Fibroblast of lung (primary cell): ENCODE measurements around the gene NRARP. TPM values are rescaled to one million over a fixed set of nuclear protein-coding genes. Genes with fewer than 3 reads are reported as not detected.

Experiments
- DNase-seq, 2 donors: peaks; one replicate each; pipeline versions ENCODE4 v3.0.0 to v3.0.0-alpha.2; 2010; ENCODE audit warnings: low read depth in 2 of 2
- H2AFZ ChIP-seq: 2 replicates; pipeline ENCODE4 v1.5.1; 2012; ENCODE audit warnings: low read length, control low read depth, inconsistent platforms
- H3K27ac ChIP-seq: 2 replicates; pipeline ENCODE4 v1.5.1; 2011; ENCODE audit warnings: low read length, control low read depth; ENCODE audit not compliant: insufficient read depth
- H3K27me3 ChIP-seq: 2 replicates; pipeline ENCODE4 v1.5.1; 2011; ENCODE audit warnings: mild to moderate bottlenecking, low read length; ENCODE audit not compliant: control insufficient read depth, insufficient read depth
- H3K36me3 ChIP-seq: 2 replicates; pipeline ENCODE4 v1.5.1; 2011; ENCODE audit warnings: low read length; ENCODE audit not compliant: control insufficient read depth, insufficient read depth
- H3K4me1 ChIP-seq: 2 replicates; pipeline ENCODE4 v1.5.1; 2011; ENCODE audit warnings: low read length; ENCODE audit not compliant: control insufficient read depth, insufficient read depth; ENCODE audit errors: extremely low read depth
- H3K4me2 ChIP-seq: 2 replicates; pipeline ENCODE4 v1.5.1; 2011; ENCODE audit warnings: low read length, control low read depth; ENCODE audit not compliant: insufficient read depth; ENCODE audit errors: extremely low read depth
- H3K4me3 ChIP-seq, 4 experiments: fragments of 200-600 bp in 1 of 4; sonication (generic) in 1 of 4; replicated peaks in 1 of 4; 2 replicates each; pipeline ENCODE4 v1.5.1; 2011 to 2016; ENCODE audit warnings: low read length in 4 of 4, low read depth in 3 of 4, mild to moderate bottlenecking in 3 of 4, control low read depth in 2 of 4, inconsistent platforms in 1 of 4, mixed read lengths in 1 of 4; ENCODE audit not compliant: insufficient read depth in 1 of 4; ENCODE audit errors: control extremely low read depth in 1 of 4
- H3K79me2 ChIP-seq: 2 replicates; pipeline ENCODE4 v1.5.1; 2012; ENCODE audit warnings: mild to moderate bottlenecking, low read length, inconsistent platforms; ENCODE audit not compliant: control insufficient read depth, insufficient read depth
- H3K9ac ChIP-seq: 2 replicates; pipeline ENCODE4 v1.5.1; 2011; ENCODE audit warnings: mild to moderate bottlenecking, low read length, control low read depth; ENCODE audit not compliant: insufficient read depth
- H3K9me3 ChIP-seq: 2 replicates; pipeline ENCODE4 v1.5.1; 2012; ENCODE audit warnings: low read depth, low read length; ENCODE audit not compliant: control insufficient read depth, insufficient read depth
- H4K20me1 ChIP-seq: 2 replicates; pipeline ENCODE4 v1.5.1; 2011; ENCODE audit warnings: low read length; ENCODE audit not compliant: control insufficient read depth, insufficient read depth; ENCODE audit errors: extremely low read depth
- EZH2 ChIP-seq: IDR thresholded peaks from 2 replicates; pipeline ENCODE4 v1.5.1; 2012; ENCODE audit warnings: low read length, control low read depth, mild to moderate bottlenecking; ENCODE audit errors: missing control alignments
- polyA plus RNA-seq, 2 donors: library from polyadenylated mRNA; depleted of rRNA in 1 of 2; stranded (reverse) in 1 of 2; unstranded in 1 of 2; fragments of >200 nt; gene quantifications; 2 replicates each; pipeline ENCODE4 v1.2.1, GENCODE V29; 2011 to 2012; ENCODE audit warnings: missing spikeins in 1 of 2
- total RNA-seq: library from RNA; depleted of rRNA; stranded (reverse); fragments of >200 nt; gene quantifications from 2 replicates; pipeline ENCODE4 v1.2.1, GENCODE V29; 2014
- TF ChIP-seq, protein P1 (sequence below), 2 donors: IDR thresholded peaks in 1 of 2; conservative IDR thresholded peaks in 1 of 2; 1 replicate in 1 of 2; 2 replicates in 1 of 2; pipeline ENCODE4 v1.5.1; 2011 to 2012; ENCODE audit warnings: low read length in 2 of 2, control low read depth in 1 of 2, inconsistent platforms in 1 of 2, low read depth in 1 of 2, mild to moderate bottlenecking in 1 of 2

NRARP gene
- total and polyA plus RNA-seq, 2 donors (not counting 1 experiment from before 2014, with no cell fraction given): 0.07 TPM; not detected in 1

DNA sequence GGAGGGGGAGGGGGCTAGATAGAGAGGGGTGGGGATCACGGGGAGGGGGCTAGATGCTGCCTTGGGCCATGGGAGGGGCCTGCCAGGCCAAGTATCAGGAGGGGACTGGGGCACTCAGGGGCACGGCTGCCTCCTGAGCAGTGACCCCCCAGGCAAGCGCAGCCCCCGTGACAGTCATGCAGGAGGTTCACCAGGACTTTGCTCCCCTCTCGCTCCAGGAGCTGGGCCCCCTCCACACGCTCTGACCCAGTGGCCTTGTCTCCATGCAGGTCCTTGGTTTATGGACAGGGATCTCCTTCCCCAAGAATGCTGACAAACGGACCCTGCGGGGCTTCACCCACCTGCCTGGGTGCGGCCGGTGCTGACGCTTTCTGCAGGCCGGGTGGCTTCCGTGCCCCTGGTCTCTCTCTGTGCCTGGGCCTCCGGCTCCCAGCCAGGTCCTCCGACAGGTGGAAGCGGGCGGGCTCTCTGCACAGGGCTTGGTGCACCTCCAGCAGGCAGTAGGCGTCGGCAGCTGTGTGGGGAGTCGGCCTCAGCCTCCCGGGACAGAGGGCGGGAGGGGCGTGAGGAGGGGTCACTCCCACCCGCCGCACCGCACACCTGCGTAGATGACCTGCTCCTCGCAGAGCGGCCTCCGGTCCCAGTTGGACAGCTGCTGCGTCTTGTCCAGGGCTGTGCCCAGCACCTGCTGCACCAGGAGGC, 46.8 kb upstream of the NRARP start:
- no peak overlapping the region for H3K27ac ChIP-seq
- no peaks in the 10 kb centered on the region for H3K4me1 ChIP-seq
- H2AFZ ChIP-seq: no peak overlapping the region
- H3K4me2 ChIP-seq: no peak overlapping the region
- no peak overlapping the region for H3K4me3 ChIP-seq
- H3K27me3 ChIP-seq: no peaks in the 10 kb centered on the region
- no peaks in the 10 kb centered on the region for H3K36me3 ChIP-seq
- DNase-seq: no peak
- H3K9ac ChIP-seq: no peak overlapping the region
- no peaks in the 10 kb centered on the region for H3K79me2 ChIP-seq
- no peaks in the 10 kb centered on the region for H4K20me1 ChIP-seq
- H3K9me3 ChIP-seq: no peaks in the 10 kb centered on the region
- no peak for TF ChIP-seq EZH2
- TF ChIP-seq, protein P1, sequence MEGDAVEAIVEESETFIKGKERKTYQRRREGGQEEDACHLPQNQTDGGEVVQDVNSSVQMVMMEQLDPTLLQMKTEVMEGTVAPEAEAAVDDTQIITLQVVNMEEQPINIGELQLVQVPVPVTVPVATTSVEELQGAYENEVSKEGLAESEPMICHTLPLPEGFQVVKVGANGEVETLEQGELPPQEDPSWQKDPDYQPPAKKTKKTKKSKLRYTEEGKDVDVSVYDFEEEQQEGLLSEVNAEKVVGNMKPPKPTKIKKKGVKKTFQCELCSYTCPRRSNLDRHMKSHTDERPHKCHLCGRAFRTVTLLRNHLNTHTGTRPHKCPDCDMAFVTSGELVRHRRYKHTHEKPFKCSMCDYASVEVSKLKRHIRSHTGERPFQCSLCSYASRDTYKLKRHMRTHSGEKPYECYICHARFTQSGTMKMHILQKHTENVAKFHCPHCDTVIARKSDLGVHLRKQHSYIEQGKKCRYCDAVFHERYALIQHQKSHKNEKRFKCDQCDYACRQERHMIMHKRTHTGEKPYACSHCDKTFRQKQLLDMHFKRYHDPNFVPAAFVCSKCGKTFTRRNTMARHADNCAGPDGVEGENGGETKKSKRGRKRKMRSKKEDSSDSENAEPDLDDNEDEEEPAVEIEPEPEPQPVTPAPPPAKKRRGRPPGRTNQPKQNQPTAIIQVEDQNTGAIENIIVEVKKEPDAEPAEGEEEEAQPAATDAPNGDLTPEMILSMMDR (conservative IDR thresholded peaks at IDR 0.05 in 1 of 2, IDR thresholded peaks at IDR 0.05 in 1 of 2; ENCODE audit: low read depth in 1 of 2, low read length in 2 of 2): no peak

DNA sequence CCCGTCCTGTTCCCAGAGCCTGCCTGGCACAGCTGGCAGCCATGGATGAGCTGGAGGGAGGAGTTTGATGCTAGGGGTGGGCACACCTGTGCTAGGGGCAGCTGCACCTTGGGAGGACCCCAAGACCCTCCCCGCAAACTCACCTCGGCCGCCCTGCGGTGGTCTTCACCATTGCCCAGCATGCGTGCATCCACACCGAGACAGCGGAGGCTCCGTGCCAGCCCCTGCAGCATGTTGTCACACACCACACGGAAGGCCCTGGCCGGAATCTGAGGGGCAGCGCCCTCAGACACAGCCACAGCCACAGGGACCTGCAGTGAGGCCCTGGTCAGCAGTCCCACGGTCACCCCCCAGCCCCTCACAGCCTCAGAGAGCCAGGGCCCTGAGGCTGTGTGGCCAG, 45.9 kb upstream of the NRARP start:
- no peaks in the 10 kb centered on the region for H3K27me3 ChIP-seq
- no peaks in the 10 kb centered on the region for H4K20me1 ChIP-seq
- H3K79me2 ChIP-seq: no peaks in the 10 kb centered on the region
- H3K36me3 ChIP-seq: no peaks in the 10 kb centered on the region
- no peak overlapping the region for H3K9ac ChIP-seq
- DNase-seq: no peak
- H2AFZ ChIP-seq: no peak overlapping the region
- H3K4me1 ChIP-seq: no peaks in the 10 kb centered on the region
- H3K9me3 ChIP-seq: no peaks in the 10 kb centered on the region
- no peak overlapping the region for H3K4me2 ChIP-seq
- no peak overlapping the region for H3K4me3 ChIP-seq
- H3K27ac ChIP-seq: no peak overlapping the region
- no peak for TF ChIP-seq EZH2
- TF ChIP-seq, protein P1 (conservative IDR thresholded peaks at IDR 0.05 in 1 of 2, IDR thresholded peaks at IDR 0.05 in 1 of 2; ENCODE audit: low read depth in 1 of 2, low read length in 2 of 2): no peak

DNA sequence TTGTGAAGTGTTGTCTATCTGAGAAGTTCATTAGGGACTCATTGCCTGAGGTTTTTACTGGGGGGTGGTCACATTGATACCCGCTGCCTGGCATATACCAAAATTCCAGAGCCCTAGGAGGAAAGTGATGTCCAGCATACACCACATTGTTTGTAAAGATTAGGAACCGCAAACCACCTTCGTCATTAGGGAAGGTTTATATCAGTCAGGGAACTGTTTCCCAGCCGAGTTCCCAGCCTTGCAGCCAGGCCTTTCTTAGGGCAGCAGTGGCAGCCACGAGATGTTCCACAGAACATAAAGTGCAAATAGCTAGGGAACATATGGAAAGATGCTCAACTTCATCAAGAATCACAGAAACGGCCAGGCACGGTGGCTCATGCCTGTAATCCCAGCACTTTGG, 40.4 kb upstream of the NRARP start:
- no peaks in the 10 kb centered on the region for H4K20me1 ChIP-seq
- no peaks in the 10 kb centered on the region for H3K27me3 ChIP-seq
- H3K79me2 ChIP-seq: no peaks in the 10 kb centered on the region
- H3K36me3 ChIP-seq: no peaks in the 10 kb centered on the region
- H3K27ac ChIP-seq: no peak overlapping the region
- no peak overlapping the region for H3K4me2 ChIP-seq
- no peak overlapping the region for H2AFZ ChIP-seq
- no peaks in the 10 kb centered on the region for H3K9me3 ChIP-seq
- TF ChIP-seq, protein P1 (conservative IDR thresholded peaks at IDR 0.05 in 1 of 2, IDR thresholded peaks at IDR 0.05 in 1 of 2; ENCODE audit: low read depth in 1 of 2, low read length in 2 of 2): no peak
- TF ChIP-seq EZH2: no peak
- H3K9ac ChIP-seq: no peak overlapping the region
- no peak overlapping the region for H3K4me3 ChIP-seq
- DNase-seq: no peak
- H3K4me1 ChIP-seq: no peaks in the 10 kb centered on the region
